GM23248 (cell line): ENCODE data around the gene PRSS27.

Source experiments
- EZH2 ChIP-seq: fragments of 200-600 bp; sonication (generic); IDR thresholded peaks from 2 replicates; pipeline ENCODE4 v1.6.1; 2018; ENCODE audit warnings: antibody characterized with exemption, mild to moderate bottlenecking; ENCODE audit not compliant: insufficient read depth, poor library complexity, severe bottlenecking
- EZH2phosphoT487 ChIP-seq: fragments of 200-600 bp; sonication (generic); IDR thresholded peaks from 2 replicates; pipeline ENCODE4 v1.6.1; 2018; ENCODE audit warnings: antibody characterized with exemption, moderate library complexity, mild to moderate bottlenecking, low read depth; ENCODE audit not compliant: insufficient read depth

DNA sequence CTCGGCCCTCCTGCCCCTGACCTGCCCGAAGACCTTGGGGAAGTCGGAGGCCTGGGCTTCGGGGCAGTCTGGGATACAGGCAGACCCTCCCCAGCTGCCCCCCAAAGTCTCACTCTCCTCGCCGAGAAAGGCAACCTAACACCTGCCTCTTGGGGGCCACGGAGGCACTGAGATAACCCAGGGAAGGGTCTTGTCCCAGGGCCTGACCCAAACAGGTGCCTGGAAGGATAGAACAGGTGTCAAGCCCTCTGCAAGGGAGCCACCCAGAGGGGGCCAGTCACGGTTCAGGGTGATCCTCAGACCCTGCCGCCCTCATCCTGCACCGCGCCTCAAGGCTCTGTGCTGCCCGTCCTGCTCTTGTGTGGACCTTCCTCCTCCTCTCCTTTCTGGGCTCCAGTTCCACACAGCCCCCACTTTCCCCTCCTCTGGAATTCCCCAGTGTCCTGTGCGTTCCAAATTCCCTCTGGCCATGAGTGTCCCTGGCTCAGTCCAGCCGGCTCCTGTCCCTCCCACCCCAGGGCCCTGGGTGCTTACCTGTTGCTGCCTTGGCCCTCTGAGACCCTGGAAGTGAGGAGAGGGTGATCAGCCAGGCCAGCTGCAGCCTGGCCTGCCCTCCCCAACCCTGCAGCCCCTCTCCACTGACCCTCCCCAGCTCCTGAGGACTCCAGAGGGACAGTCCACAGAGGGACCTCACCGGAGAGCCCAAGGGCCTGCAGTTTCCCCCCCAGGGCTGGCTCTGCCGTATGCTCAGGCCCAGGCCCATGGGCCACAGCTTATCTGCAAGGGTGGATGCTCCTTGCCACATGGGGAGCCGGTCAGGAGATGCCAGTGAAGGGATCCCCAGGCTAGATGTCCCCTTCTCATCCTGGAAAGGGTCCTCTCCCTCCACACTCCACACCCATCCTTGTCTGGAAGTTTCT lies 3.8 kb downstream of the PRSS27 start:
- TF ChIP-seq EZH2 (no peak), EZH2phosphoT487 (no peak)
